ENCODE measurements around the gene ITGA2B.

GRCh38 chr17:44351961-44352827 lies 37.3 kb downstream of the ITGA2B start:
- no peak for TF ChIP-seq CTCF (IDR thresholded peaks at IDR 0.05)
- no peak for TF ChIP-seq ZFX (IDR thresholded peaks at IDR 0.05; ENCODE audit: borderline replicate concordance)
